ENCODE measurements around the gene IMMP1L. TPM values are rescaled to one million over a fixed set of nuclear protein-coding genes. Genes with fewer than 3 reads are reported as not detected.

IMMP1L gene
- total RNA-seq, 4 donors from 2014 or later, result 14.2 to 30.6 (median 23.7) TPM

- intact Hi-C loops (cut with DNase I; ENCODE audit: low total_unique reads) (no loop called here), in situ Hi-C loops (cut with MboI; ENCODE audit: low sequenced_read_pairs in 4 of 4) (no loop called here)
- Histone ChIP-seq H3K4me3 (no peak overlapping the region), H3K27ac (no peak overlapping the region), H3K4me1 (peaks cover 0 to 9% of the 10 kb centered on the region in 2 donors), H3K27me3 (no peaks in the 10 kb centered on the region), H3K36me3 (peaks cover 0 to 7% of the 10 kb centered on the region in 2 donors), H3K9me3 (no peaks in the 10 kb centered on the region)
- DNase-seq (no peak), ATAC-seq (no peak)
- TF ChIP-seq CTCF (IDR thresholded peaks at IDR 0.05 in 4 of 5, conservative IDR thresholded peaks at IDR 0.05 in 1 of 5) (no peak), POLR2A (IDR thresholded peaks at IDR 0.05) (no peak)
These were observed 96.5 kb downstream of the IMMP1L start for GRCh38 chr11:31412946-31413345.

- in situ Hi-C loops (cut with MboI; ENCODE audit: low sequenced_read_pairs in 4 of 4), result no loop called here
- intact Hi-C loops (cut with DNase I; ENCODE audit: low total_unique reads), result no loop called here
- Histone ChIP-seq H3K9me3 (no peaks in the 10 kb centered on the region), H3K27ac (no peak overlapping the region), H3K4me1 (no peaks in the 10 kb centered on the region), H3K4me3 (no peak overlapping the region), H3K36me3 (peaks cover 0 to 7% of the 10 kb centered on the region in 2 donors), H3K27me3 (no peaks in the 10 kb centered on the region)
- ATAC-seq (no peak), DNase-seq (no peak)
- TF ChIP-seq POLR2A (IDR thresholded peaks at IDR 0.05), result no peak
- TF ChIP-seq CTCF (IDR thresholded peaks at IDR 0.05 in 4 of 5, conservative IDR thresholded peaks at IDR 0.05 in 1 of 5), result no peak
These were observed 101.2 kb downstream of the IMMP1L start for GRCh38 chr11:31408201-31408600.

GRCh38 chr11:31404614-31405013 is 104.8 kb downstream of the IMMP1L start:
- in situ Hi-C loops (cut with MboI; ENCODE audit: low sequenced_read_pairs in 4 of 4), result no loop called here
- H3K36me3 ChIP-seq, result no peaks in the 10 kb centered on the region
- no peak overlapping the region for H3K27ac ChIP-seq
- H3K4me1 ChIP-seq, result no peaks in the 10 kb centered on the region
- no peak overlapping the region for H3K4me3 ChIP-seq
- TF ChIP-seq POLR2A (IDR thresholded peaks at IDR 0.05), result no peak
- no peaks in the 10 kb centered on the region for H3K9me3 ChIP-seq
- intact Hi-C loops (cut with DNase I; ENCODE audit: low total_unique reads), result no loop called here
- no peak for DNase-seq
- ATAC-seq, result no peak
- H3K27me3 ChIP-seq, result no peaks in the 10 kb centered on the region

- Histone ChIP-seq H3K9me3 (no peaks in the 10 kb centered on the region), H3K4me3 (no peak overlapping the region), H3K36me3 (no peaks in the 10 kb centered on the region), H3K4me1 (no peaks in the 10 kb centered on the region), H3K27ac (no peak overlapping the region), H3K27me3 (no peaks in the 10 kb centered on the region)
- intact Hi-C loops (cut with DNase I; ENCODE audit: low total_unique reads), result loop anchor here (5.0 kb wide), 1 partner anchor 475 kb away; no protein-coding TSS in a partner anchor
- in situ Hi-C loops (cut with MboI; ENCODE audit: low sequenced_read_pairs in 4 of 4), result loop anchor here in 1 of 4 donors (10.0 kb wide), 1 partner anchor 467 kb away; no protein-coding TSS in a partner anchor
- DNase-seq (no peak), ATAC-seq (peak in 1 of 2 donors; percentile 30)
- peak in 3 of 5 experiments; percentile 47 to 55 (median 52) for TF ChIP-seq CTCF (IDR thresholded peaks at IDR 0.05 in 4 of 5, conservative IDR thresholded peaks at IDR 0.05 in 1 of 5)
- no peak for TF ChIP-seq POLR2A (IDR thresholded peaks at IDR 0.05)
These were observed 112.1 kb downstream of the IMMP1L start for GRCh38 chr11:31397239-31397834.

- DNase-seq (no peak), ATAC-seq (no peak)
- TF ChIP-seq CTCF (IDR thresholded peaks at IDR 0.05 in 4 of 5, conservative IDR thresholded peaks at IDR 0.05 in 1 of 5) (no peak), POLR2A (IDR thresholded peaks at IDR 0.05) (no peak)
- Histone ChIP-seq H3K9me3 (no peaks in the 10 kb centered on the region), H3K4me1 (no peaks in the 10 kb centered on the region), H3K36me3 (no peaks in the 10 kb centered on the region), H3K27me3 (no peaks in the 10 kb centered on the region), H3K4me3 (no peak overlapping the region), H3K27ac (no peak overlapping the region)
- intact Hi-C loops (cut with DNase I; ENCODE audit: low total_unique reads) (loop anchor here (5.0 kb wide), 1 partner anchor 145 kb away; no protein-coding TSS in a partner anchor), in situ Hi-C loops (cut with MboI; ENCODE audit: low sequenced_read_pairs in 4 of 4) (no loop called here)
These were observed 122.0 kb downstream of the IMMP1L start for GRCh38 chr11:31387379-31387778.

All from gastrocnemius medialis (tissue), 4 donors.